ENCODE measurements around the gene SLC2A3.
"Not testable (repeated sequence)": the region's sequence is repeated elsewhere in the genome, so short reads cannot be mapped to it uniquely, and the experiment has no call there.

The SLC2A3 gene

GRCh38 chr12:7935590-7936581, at the start of gene SLC2A3:
TSS of gene SLC2A3 (minus strand) at chr12:7936187. CDS start at chr12:7936034, 153 bp downstream.
- peak in 1 of 2 donors; percentile 65 for DNase-seq (ENCODE audit: low read depth in 2 of 2, low spot score in 1 of 2)

GRCh38 chr12:7984900-7985299, 48.9 kb upstream of the SLC2A3 start:
- DNase-seq (ENCODE audit: low read depth in 2 of 2, low spot score in 1 of 2) = no peak

GRCh38 chr12:7983460-7983859, 47.5 kb upstream of the SLC2A3 start:
- not testable (repeated sequence) for DNase-seq (ENCODE audit: low read depth in 2 of 2, low spot score in 1 of 2)

GRCh38 chr12:7983019-7983418, 47.0 kb upstream of the SLC2A3 start:
- not testable (repeated sequence) for DNase-seq (ENCODE audit: low read depth in 2 of 2, low spot score in 1 of 2)

- not testable (repeated sequence) for DNase-seq (ENCODE audit: low read depth in 2 of 2, low spot score in 1 of 2)
Measured at GRCh38 chr12:7982332-7982735, 46.3 kb upstream of the SLC2A3 start.

- DNase-seq (ENCODE audit: low read depth in 2 of 2, low spot score in 1 of 2) = no peak
Measured at GRCh38 chr12:7981446-7981845, 45.5 kb upstream of the SLC2A3 start.

GRCh38 chr12:7977351-7978124, 41.6 kb upstream of the SLC2A3 start:
- not testable (repeated sequence) for DNase-seq (ENCODE audit: low read depth in 2 of 2, low spot score in 1 of 2)

- DNase-seq (ENCODE audit: low read depth in 2 of 2, low spot score in 1 of 2) = no peak
Measured at GRCh38 chr12:7973457-7973825, 37.5 kb upstream of the SLC2A3 start.

GRCh38 chr12:7972734-7973456, 36.9 kb upstream of the SLC2A3 start:
- DNase-seq (ENCODE audit: low read depth in 2 of 2, low spot score in 1 of 2) = no peak

- not testable (repeated sequence) for DNase-seq (ENCODE audit: low read depth in 2 of 2, low spot score in 1 of 2)
Measured at GRCh38 chr12:7972269-7972668, 36.3 kb upstream of the SLC2A3 start.

- DNase-seq (ENCODE audit: low read depth in 2 of 2, low spot score in 1 of 2) = not testable (repeated sequence)
Measured at GRCh38 chr12:7971765-7972164, 35.8 kb upstream of the SLC2A3 start.

- DNase-seq (ENCODE audit: low read depth in 2 of 2, low spot score in 1 of 2) = peak; percentile 45 to 78
Measured at GRCh38 chr12:7970475-7971252, 34.7 kb upstream of the SLC2A3 start.

- no peak for DNase-seq (ENCODE audit: low read depth in 2 of 2, low spot score in 1 of 2)
Measured at GRCh38 chr12:7966563-7966962, 30.6 kb upstream of the SLC2A3 start.

GRCh38 chr12:7964669-7965068, 28.7 kb upstream of the SLC2A3 start:
- not testable (repeated sequence) for DNase-seq (ENCODE audit: low read depth in 2 of 2, low spot score in 1 of 2)

GRCh38 chr12:7961395-7962178, 25.6 kb upstream of the SLC2A3 start:
- DNase-seq (ENCODE audit: low read depth in 2 of 2, low spot score in 1 of 2) = no peak

GRCh38 chr12:7959701-7960121, 23.7 kb upstream of the SLC2A3 start:
- peak in 1 of 2 donors; percentile 35 for DNase-seq (ENCODE audit: low read depth in 2 of 2, low spot score in 1 of 2)

GRCh38 chr12:7959278-7959677, 23.3 kb upstream of the SLC2A3 start:
- DNase-seq (ENCODE audit: low read depth in 2 of 2, low spot score in 1 of 2) = no peak

- not testable (repeated sequence) for DNase-seq (ENCODE audit: low read depth in 2 of 2, low spot score in 1 of 2)
Measured at GRCh38 chr12:7954877-7955276, 18.9 kb upstream of the SLC2A3 start.

GRCh38 chr12:7954418-7954817, 18.4 kb upstream of the SLC2A3 start:
- DNase-seq (ENCODE audit: low read depth in 2 of 2, low spot score in 1 of 2) = not testable (repeated sequence)

Measured in stimulated activated CD8-positive, alpha-beta memory T cell treated with anti-CD3 and anti-CD28 coated beads, Interleukin-4, amount 100 ng/mL, for 1 hour (primary cell).